GM18951 (cell line): ENCODE results near the gene METTL26.

Source experiments
- POLR2A ChIP-seq: IDR thresholded peaks from 4 replicates; pipeline ENCODE4 v1.6.1; 2011; ENCODE audit warnings: mild to moderate bottlenecking; ENCODE audit not compliant: insufficient read length, insufficient read depth; ENCODE audit errors: extremely low read depth
- in situ Hi-C: fragments of 300-500 bp; cut with MboI; formaldehyde crosslinking; loops from one replicate; pipeline ENCODE4 v1.12.0; 2022; ENCODE audit warnings: low sequenced_read_pairs, mixed read lengths, inconsistent platforms; ENCODE audit not compliant: unreplicated experiment

The METTL26 gene

DNA sequence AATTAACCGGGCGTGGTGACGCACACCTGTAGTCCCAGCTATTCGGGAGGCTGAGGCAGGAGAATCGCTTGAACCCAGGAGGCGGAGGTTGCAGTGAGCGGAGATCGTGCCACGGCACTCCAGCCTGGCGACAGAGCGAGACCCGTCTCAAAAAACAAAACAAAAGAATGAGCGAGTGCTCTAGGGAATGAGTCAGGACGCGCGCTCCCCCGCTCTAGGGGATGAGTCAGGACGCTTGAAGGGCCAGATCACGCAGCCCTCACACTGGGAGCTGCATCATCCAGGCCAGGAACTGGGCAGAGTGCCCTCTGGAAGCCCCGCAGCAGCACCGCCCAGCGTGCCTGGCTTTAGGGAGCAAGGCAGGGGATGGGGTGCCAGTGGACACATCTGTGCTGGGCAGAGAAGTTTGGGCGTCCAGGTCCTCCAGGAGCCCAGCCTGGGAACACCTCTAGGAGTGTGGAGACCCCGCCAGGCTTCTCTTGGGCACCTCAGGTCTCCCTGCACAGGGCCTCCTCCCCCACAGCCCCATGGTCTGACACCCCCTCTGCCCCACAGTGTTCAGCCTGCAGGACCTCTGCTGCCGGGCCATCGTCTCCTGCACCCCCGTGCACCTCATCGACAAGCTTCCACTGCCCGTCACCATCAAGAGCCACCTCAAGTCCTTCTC is 9.2 kb downstream of the METTL26 start:
- in situ Hi-C loops = no loop called here

DNA sequence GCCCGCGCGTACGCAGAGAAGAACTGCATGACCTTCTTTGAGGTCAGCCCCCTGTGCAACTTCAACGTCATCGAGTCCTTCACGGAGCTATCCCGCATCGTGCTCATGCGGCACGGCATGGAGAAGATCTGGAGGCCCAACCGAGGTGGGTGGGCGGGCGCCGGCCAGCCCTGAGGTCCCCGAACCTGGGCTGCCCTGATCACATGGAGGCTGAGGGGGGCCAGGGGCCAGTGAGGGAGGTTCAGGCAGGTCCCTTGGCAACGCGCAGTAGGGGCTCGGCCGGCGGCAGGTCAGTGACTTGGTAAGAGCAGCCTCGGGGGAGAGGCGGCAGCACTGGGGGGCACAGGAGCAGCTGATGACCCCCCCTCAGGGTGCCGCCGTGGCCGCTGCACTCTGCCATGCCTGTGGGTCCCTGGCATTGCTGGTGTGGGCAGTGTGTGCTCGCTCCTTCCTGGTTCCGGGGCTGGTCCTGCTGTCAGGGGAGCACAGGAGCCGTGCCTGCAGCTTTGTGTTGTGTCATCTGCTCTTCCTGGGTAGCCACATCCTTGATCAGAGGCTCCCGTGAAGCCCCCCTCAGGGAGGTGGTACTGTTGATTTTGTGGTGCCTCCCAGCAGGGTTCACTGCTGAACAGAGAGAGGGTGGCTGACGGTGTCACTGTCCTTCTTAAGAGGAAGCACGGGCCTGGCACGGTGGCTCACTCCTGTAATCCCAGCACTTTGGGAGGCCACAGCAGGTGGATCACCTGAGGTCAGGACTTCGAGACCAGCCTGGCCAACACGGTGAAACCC is 9.9 kb downstream of the METTL26 start:
- TF ChIP-seq POLR2A = no peak
- in situ Hi-C loops = no loop called here

More for the DNA sequence above, 9.2 kb downstream of the METTL26 start:
- TF ChIP-seq POLR2A = no peak

DNA sequence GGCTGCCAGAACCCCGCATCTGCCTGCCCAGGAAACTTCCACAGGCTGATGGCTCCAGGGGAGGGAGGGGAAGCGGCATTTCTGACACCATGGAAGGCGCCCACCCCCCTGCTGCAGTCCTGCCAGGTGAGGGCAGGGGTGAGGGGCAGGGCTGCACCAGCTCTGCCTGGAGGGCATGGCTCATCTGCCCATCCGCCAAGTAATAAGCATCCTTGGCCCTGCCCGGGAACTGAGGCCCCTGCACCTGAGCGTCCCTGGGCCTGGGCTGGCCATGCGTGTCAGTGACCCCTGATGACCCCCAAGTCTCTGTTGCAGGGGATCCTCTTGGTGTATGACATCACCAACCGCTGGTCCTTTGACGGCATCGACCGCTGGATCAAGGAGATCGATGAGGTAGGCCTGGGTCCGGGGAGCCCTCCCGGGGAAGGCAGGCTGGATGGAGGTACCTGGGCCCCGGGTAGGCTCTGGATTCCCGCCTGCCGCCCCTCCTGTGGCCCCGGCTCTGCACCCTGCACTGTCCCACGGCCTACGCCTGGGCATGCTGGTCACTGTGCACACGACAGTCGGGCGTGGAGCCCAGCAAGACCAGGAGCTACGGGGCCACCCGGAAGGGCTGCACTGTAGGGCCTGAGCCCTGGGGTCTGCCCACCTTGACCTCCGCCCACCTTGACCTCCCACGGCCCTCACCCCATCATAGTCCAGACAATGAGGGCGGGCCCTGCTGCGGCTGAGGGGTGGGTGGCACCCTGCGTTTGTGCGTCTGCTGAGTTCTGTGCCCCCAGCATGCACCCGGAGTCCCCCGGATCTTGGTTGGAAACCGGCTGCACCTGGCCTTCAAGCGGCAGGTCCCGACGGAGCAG is 10.8 kb downstream of the METTL26 start:
- in situ Hi-C loops = no loop called here
- no peak for TF ChIP-seq POLR2A

DNA sequence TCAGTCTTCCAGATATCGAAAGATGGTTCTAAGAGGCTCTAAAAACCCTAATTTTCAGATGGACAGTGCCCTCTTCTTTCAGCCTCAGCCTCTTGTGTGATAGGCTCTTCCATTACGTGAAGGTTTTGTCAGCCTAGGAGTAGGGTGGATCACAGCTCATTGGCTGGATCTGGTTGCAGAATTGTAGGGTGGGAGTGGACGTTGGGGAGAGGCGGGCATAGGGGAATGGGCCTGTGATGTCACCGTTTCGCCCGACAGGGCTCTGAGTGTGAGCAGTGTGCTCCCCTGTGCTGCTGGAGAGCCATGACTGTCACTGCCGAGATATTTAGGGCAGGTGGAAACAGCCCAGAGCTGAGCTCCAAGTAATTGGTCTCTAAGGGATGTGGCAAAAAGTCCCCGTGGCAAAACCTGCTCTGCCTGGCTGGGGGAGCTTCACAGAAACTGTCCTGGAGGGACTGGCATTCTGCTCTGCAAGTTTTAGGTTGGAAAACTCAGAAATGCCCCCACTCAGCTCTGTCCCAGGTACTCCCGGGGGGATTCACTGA is 11.5 kb downstream of the METTL26 start:
- TF ChIP-seq POLR2A = no peak
- in situ Hi-C loops = no loop called here

DNA sequence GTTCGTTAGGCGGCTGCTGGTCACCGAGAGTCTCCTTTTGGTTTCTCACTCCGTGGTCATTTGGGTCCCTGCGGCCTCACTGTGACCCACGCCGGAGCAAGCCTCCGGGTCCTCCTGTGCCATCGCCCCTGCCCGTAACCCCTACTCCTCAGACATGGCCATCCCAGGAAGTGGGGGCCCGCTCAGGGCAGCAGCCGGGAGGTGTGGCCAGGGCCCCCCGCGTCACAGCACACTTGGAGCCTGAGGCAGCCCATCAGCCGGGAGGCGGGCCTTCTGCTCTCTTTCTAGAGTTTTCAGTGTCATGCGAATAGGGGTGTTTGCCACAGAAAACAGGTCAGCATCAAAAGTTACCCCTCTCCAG is 13.2 kb downstream of the METTL26 start:
- in situ Hi-C loops = no loop called here

DNA sequence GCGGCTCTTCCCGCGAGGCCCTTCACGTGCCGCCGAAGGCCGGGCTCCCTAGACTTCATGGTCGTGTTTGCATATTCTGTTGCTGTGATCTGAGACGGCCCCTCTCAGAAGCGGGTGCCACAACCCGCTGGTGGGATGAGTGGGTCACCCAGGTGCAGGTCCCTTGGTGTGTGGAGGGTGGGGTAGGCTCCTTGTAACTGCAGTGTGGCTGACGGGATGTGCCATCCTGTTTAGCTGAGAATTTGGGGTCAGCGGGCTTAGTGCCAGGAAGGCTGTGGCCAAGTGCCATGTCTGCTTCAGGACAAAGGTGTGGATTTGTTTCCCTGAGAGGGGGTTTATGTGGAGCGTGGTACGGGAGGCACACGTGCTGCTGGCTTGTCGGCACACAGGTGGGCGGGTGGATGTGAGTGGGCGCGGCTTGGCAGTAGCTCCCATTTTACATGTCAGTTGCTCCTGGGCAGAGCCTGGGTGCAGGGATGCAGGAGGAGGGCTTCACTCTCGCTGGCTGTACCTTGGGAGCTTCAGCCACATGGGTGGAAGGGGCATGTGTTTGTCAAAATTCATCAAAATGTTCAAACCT is 14.5 kb downstream of the METTL26 start:
- no peak for TF ChIP-seq POLR2A
- in situ Hi-C loops = no loop called here

More for the DNA sequence above, 13.2 kb downstream of the METTL26 start:
- no peak for TF ChIP-seq POLR2A

DNA sequence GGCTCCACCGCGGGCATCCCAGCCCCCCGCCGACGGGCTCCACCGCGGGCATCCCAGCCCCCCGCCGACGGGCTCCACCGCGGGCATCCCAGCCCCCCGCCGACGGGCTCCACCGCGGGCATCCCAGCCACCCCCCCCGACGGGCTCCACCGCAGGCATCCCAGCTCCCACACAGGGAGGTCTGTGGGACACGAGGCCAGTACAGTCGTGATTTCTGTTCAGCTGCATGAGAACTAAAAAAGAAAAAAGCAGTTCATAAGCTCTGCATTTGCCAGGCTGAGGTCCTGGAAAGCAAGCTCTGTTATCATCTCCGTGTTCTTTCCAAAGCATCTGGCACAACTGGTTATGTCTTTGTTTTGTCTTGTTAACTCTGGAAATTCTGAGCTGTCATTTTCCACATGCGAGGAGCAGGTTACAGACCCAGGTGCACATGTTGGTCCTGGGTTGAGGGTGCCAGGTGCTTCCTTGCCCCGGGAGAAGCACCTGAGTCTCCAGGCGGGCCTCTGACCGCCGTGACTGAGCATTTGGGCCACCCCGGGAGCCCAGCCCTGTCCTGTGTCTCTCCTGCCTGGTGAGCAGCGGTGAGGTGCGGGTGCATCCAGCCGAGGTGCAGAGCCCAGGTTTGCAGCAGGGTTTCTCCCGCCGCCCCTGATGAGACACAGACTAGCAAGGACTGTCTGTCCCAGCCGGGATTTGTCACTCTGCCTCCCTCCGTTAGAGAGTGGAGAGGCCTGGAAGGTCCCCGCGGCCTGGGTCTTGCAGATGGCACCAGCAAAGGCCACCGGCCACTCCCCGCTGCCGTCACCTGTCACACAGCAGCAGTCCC is 15.2 kb downstream of the METTL26 start:
- in situ Hi-C loops = no loop called here
- TF ChIP-seq POLR2A = no peak

DNA sequence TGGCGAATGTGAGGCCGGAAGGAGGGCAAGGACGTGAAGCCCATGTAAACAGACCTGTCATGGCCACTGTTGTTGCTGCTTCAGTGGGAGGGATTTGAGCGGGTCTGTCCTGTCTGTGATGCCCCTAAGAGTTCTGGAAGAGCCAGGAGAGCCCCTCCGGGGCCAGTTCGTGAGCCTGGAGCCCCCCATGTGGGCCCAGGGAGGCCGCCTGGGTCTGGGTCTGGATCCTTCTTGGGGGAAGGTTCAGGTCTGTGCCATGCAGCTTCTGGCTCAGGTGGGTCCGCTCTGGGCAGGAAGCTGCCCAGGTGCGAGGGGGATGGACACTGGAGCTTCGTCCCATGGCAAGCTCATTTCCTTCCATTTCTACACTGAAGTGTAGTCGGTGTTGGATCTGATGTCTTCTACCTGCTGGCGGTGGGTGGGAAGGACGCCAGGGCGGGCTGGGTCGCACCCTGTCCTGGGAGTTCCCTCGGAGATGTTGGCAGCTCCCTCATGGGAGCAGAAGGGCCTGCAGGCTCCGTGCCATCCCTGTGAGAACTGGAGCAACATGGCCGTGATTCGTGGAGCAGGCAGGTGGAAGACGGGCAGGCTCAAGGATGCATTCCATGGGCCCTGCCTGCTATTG is 16.5 kb downstream of the METTL26 start:
- TF ChIP-seq POLR2A = no peak
- in situ Hi-C loops = no loop called here

DNA sequence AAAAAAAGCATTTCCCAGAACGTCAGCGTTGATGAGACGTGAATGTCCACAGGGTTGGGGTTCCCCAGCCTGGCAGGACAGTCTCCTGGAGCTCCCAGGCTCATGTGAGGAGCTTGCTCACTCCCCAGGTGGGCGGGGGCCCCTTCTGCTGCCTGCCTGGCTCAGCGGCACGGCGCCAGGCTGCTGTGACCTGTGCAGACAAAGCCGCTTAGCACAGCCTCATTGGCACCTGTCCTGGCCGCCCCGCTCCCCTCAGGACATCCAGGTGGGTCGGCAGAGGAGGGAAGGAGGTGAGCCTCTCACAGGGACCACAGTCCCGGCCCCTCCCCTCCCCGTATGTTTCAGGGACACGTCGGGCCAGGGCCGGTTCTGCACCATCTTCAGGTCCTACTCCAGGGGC is 18.2 kb downstream of the METTL26 start:
- in situ Hi-C loops = no loop called here
- no peak for TF ChIP-seq POLR2A

DNA sequence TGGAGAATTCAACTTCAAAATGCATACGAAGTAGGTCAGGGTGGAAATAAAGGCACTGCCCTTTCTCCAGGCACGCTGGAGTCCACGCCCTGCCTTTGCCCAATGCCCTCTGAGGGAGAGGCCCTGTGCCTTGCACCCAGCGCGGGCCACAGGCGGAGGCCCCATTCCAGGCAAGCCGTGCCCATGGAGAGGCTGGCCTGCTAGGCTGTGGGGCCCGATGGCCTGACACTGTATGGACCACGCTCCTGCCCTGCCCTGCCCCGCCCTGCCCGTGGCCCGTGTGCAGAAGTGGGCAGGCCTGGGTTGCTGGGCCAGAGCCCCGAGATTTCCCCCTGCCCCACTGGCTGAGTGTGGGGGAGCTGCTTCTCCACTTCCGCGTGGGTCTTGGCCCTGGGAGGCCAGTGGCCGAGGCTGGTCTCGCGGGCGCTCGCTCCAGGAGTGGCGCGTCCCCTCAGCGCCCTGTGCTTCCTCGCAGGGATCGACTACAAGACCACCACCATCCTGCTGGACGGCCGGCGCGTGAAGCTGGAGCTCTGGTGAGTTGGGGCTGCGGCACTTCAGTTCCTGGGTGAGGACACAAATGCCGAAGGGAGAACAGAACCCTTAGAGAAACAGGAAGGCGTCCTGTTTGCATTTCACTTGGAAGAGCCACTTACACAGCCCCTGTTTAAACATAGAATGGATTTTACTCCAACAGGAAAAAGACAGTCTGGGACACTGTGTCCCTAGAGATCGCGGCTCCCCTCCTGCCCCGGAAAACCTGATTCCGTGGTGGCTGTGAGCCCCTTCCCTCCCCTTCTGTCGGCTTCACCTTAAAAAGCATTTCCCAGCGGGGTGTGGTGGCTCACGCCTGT is 19.1 kb downstream of the METTL26 start:
- in situ Hi-C loops = no loop called here
- no peak for TF ChIP-seq POLR2A

DNA sequence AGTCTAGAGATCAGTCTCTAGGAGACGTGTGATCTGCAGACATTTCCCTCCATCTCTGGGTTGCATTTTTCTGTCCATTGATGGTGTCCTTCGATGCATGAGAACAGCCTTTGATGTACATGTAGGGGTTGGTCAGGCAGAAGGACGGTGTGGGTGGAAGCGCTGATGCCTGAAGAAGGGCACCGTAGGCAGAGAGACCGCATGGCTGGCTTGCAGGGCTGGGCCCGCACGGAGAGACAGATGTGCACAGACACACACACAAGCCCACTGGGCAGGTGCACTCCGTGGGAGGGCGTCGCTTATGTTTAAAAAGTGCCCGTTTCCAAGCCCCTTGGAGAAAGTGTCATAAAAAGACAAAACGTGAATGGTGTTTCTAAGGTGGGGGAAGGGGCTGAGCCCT is 21.0 kb downstream of the METTL26 start:
- in situ Hi-C loops = no loop called here
- no peak for TF ChIP-seq POLR2A
